HG02840 (cell line): ENCODE results near the gene CARS1.
"Not testable (repeated sequence)": the region's sequence is repeated elsewhere in the genome, so short reads cannot be mapped to it uniquely, and the experiment has no call there.

Experiments
- ATAC-seq: cut with Tn5 transposase; IDR thresholded peaks from one replicate; pipeline ENCODE4 v1.9.1; 2021; ENCODE audit warnings: mild to moderate bottlenecking, moderate library complexity, moderate number of reproducible peaks; ENCODE audit not compliant: unreplicated experiment, low FRiP score

The CARS1 gene

GRCh38 chr11:3090096-3090901, 33.1 kb upstream of the CARS1 start:
- no peak for ATAC-seq

GRCh38 chr11:3089236-3090061, 32.2 kb upstream of the CARS1 start:
- ATAC-seq: no peak

DNA sequence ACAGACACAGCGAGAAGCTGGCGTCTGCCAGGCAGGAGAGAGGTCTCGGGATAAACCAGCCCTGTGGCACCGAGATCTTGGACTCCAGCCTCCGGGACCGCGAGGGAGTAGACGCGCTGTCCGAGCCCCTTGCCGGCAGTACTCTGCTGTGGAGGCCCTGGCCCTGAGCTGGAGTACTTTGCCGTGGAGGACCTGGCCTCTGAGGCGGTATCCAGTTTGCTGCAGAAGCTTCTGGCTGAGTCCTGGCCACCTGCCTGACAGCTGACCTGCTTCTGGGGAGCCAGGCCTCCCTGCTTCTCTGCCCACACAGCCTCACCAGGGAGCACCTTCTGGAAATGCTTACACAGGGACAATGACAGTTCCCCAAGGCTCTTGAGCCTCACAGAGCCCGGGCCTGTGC, 31.6 kb upstream of the CARS1 start:
- ATAC-seq: no peak

GRCh38 chr11:3087821-3088800, 30.9 kb upstream of the CARS1 start:
- no peak for ATAC-seq

- ATAC-seq: no peak
Observed at GRCh38 chr11:3087373-3087772, 30.1 kb upstream of the CARS1 start.

- ATAC-seq: no peak
Observed at GRCh38 chr11:3086671-3087150, 29.5 kb upstream of the CARS1 start.

GRCh38 chr11:3086114-3086513, 28.9 kb upstream of the CARS1 start:
- ATAC-seq: no peak

DNA sequence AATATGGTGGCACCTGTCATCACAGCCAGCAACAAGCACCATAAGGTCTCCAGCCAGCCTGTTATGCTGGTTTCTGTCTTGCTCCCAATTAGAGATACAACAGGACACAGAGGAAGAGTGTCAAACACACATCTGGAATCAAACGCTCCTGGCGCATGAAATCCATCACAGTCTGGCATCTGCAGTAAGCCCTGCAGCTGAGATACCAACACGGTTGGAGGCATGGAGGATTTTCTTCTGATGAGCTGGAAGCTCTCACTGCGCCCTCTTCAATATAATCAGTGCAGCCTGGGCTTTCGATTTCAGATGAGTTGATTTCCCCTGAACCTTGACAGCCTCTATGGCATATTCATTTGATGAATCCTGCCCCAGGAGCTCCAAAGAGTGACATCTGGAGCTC, 27.8 kb upstream of the CARS1 start:
- no peak for ATAC-seq

DNA sequence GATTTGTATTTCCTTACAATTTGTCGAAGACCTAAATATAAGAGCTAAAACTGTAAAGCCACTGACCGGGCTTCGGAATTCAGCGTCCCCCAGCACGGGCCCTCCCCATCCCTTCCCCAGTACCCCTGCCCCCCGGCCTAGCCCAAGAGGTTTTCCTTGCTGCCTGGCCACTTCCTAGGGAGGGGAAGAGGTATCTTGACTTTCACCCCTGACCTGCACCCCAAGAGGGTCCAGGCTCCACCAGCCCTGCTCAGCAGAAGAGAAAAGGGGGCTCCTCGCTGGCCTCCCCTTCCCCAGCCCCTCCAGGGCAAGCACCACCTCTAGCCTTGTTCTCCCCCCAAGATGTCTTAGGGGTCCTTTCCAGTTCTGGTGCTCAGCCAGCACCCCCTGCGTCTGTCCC, 26.1 kb upstream of the CARS1 start:
- ATAC-seq: no peak

DNA sequence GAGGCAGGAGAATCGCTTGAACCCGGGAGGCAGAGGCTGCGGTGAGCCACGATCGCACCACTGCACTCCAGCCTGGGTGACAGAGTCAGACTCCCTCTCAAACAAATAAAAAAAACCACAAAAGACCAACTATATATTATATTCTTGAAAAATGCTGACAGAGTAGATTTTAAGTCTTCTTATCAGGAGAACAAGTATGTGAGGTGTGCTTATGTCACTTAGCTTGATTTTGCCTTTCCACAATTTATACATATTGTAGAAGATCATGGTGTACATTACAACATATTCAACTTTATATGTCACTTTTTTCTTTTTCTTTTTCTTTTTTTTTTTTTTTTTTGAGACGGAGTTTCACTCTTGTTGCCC, 24.1 kb upstream of the CARS1 start:
- ATAC-seq: no peak

DNA sequence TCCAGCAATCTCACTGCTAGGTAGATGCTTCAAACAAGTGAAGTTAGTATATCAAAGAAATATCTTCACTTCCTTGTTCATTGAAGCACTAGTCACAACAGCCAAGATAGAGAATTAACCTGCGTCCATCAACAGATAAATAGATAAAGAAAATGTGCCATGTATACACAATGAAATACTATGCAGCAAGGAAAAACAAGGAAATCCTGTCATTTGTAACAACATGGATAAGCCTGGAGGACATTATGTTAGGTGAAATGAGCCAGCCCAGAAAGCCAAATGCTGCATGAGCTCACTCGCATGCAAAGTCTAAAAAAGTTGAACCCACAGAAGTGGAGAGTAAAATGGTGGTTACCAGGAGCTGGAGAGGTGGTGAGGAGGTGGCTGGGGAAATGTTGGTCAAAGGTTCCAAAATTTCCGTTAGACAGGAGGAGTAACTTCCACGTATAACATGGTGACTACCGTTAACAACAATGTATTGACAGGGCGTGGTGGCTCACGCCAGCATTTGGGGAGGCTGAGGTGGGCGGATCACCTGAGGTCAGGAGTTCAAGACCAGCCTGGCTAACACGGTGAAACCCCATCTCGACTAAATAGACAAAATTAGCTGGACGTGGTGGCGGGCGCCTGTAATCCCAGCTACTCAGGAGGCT, 23.6 kb upstream of the CARS1 start:
- no peak for ATAC-seq

DNA sequence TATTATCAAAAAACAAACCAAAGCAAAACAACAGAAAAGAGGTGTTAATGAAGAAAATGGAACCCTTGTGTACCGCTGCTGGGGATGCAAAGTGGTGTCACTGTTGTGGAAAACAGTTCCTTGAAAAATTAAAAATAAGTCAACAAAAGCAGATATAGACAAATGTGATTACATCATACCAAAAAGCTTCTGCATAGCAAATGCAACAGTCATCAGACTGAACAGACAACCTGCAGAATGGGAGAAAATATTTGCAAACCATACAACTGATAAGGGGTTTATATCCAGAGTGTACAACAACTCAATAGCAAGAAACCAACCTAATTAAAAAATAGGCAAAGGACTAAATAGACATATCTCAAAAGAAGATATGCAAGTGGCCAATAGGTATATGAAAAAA, 22.9 kb upstream of the CARS1 start:
- ATAC-seq: no peak

DNA sequence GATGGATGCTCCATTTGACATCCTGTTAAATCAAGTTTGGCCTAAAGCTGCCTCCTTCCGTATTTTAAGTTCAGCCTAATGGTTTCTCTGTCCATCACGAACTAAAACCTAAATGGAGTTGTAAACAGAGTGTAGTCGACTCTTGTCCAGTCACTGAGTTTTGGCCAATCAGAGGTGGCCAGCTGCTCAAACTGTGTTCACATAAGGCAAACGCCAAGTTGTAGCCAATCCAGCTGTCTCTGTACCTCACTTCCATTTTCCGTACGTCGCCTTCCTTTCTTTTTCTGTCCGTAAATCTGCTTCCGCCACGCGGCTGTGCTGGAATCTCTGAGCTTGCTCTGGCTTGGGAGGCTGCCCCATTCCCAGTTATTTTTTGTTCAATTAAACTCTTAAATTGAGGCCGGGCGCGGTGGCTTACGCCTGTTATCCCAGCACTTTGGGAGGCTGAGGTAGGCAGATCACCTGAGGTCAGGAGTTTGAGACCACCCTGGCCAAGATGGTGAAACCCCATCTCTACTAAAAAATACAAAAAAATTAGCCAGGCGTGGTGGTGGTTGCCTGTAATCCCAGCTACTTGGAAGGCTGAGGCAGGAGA, 20.7 kb upstream of the CARS1 start:
- no peak for ATAC-seq

- ATAC-seq: no peak
Observed at GRCh38 chr11:3077189-3077836, 20.1 kb upstream of the CARS1 start.

DNA sequence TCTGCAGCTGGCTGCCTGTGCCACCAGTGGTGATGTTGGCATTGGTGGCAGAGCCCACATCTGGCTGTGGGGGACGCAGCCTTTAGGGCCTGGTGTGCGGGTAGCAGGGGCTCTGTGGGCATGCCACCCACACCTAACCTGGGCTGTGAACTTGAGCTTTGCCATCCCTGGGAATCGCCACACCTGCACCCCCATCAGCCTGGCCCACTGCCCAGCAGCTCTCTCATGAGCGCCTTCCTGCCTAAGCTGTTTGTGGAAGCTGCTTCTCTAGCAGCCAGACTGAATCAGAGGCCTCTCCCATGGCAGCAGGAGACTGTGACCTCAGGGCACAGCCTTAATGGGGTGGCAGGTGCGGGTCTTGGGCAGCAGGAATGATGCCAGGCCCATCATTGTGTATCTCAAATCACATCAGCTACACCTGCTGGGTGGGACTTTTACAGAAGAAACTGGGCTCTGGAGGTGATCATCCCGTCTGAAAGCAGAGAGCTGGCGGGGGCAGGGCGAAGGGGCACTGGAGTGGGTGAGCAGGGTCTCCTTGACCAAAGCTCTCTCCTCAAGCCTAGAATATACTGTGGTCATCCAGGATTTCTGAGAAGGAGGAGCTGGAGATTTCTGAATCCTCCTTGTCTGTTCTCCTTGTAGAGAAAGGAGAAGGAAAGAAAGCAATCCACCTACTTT, 17.8 kb upstream of the CARS1 start:
- ATAC-seq: no peak

DNA sequence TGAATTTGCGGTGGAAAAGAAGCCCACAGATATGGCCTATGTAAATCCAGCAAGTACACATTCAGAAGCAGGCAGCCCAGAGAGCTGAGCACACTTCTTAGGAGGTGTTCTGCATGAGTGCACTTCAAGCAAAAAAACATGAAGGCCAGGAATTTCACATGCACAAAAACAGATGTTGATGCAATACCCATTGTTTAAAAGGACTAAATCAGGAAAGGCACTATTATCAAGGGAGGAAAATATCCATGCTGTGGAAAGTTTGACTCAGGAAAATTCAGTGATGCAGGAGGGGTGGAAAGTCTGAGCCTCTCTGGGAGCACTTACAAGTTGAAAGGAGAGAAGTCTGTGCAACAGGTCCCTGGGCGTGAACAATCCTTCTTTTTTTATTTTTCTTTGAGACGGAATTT, 15.8 kb upstream of the CARS1 start:
- ATAC-seq: no peak

GRCh38 chr11:3069425-3069824, 12.2 kb upstream of the CARS1 start:
- ATAC-seq: no peak

DNA sequence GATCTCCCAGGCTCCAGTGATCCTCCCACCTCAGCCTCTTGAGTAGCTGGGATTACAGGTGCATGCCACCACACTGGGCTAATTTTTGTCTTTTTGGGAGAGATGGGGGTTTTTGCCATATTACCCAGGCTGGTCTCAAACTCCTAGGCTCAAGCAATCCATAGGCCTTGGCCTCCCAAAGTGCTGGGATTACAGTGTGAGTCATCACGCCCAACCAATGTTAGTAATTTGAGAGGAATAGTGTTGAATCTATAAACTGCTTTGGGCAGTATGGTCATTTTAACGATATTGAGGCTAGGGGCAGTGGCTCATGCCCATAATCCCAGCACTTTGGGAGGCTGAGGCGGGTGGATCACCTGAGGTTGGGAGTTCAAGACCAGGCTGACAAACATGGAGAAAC, 9.1 kb upstream of the CARS1 start:
- not testable (repeated sequence) for ATAC-seq

DNA sequence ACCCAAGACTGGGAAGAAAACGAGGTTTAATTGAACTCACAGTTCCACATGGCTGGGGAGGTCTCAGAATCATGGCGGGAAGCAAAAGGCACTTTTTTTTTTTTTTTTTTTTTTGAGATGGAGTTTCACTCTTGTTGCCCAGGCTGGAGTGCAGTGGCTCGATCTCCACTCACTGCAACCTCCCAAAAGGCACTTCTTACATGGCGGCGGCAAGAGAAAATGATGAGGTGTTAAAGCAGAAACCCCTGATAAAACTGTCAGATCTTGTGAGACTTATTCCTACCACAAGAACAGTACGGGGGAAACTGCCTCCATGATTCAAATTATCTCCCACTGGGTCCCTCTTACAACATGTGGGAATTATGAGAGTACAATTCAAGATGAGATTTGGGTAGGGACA, 7.5 kb upstream of the CARS1 start:
- ATAC-seq: not testable (repeated sequence)
